Non-pigmented ciliary epithelial cell (primary cell): Measurements from ENCODE around the gene SHB.

Experiments used
- DNase-seq: peaks from one replicate; pipeline ENCODE4 v3.0.0-alpha.2; 2010; ENCODE audit warnings: low read depth

SHB gene

DNA sequence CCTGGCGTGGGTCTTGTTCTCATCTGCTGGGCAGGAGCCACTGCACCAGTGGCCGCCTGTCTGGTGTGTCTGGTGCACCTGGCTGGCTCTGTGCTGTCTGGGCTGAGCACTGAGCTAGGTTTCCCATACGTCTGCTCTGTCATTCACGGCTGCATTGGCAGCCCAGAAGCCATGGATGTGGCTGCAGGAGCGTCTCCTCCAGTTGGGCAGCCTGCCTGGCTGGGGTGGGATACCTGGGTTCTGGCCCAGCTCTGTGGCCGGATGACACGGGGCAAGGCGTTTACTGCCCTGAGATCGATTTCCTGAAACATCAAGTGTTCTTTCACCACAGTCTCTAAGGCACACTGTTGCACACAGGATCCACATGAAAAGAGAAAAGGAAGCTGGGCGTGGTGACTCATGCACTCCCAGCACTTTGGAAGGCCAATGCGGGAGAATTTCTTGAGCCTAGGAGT, 139.6 kb downstream of the SHB start:
- DNase-seq: no peak

DNA sequence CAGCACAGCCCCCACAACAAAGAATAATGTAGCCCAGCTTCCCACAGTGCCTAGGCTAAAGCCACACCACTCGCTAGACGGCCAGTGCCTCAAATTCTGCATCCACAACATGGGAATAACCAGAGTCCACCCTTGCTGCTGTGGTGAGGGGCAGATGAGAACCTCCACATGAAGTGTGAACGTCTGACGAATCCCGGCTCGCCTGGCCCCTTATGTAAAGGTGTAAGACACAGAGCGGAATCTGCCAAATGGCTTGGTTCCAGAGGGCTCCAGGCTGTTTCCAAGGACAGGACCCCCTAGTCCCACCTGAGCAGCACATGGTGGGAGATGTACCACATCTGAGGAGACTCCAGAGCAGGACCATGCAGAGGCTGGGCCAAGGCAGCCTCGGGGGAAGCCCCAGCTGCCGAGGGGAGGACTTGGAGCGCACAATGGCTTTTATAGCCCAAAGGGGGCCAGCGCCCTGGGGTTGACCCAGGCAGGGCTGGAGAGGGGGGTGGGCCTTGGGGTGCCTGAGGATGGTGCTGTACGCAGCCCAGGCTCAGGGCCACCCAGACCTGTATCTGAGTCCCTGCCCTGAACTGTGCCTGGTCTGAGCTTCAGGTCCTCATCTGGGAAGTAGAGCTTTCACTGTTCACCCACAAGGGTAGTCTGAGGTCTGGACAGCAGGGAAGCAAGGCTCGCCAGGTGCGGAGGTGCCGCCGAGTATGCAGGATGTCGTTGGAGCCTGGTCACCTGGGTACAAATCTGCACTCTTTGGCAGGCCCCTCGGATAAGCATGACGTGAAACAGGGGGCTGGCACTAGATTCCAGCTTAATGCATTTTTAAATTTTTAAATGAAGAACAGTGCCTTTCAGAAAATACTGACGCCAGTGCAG, 140.2 kb downstream of the SHB start:
- no peak for DNase-seq

GRCh38 chr9:37927601-37928551, 141.2 kb downstream of the SHB start:
- no peak for DNase-seq

GRCh38 chr9:37927132-37927531, 141.9 kb downstream of the SHB start:
- no peak for DNase-seq

DNA sequence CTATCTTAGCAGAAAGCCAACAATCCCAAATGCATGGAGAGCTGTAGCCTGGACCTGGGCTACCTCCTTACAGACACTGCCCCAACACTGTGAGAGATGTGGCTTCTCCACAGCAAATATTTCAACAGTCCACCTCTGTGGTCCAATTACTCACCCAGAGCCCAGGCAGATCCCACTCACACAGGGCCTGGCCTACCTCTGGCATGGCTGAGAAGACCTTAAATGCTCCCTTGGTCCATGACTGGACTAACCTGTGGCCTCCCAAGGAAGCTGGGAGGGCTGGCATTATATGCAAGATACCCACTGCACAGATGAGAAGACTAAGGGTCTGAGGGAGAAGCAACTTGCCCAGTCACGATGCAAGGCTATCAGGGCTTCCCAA, 142.3 kb downstream of the SHB start:
- DNase-seq: no peak

DNA sequence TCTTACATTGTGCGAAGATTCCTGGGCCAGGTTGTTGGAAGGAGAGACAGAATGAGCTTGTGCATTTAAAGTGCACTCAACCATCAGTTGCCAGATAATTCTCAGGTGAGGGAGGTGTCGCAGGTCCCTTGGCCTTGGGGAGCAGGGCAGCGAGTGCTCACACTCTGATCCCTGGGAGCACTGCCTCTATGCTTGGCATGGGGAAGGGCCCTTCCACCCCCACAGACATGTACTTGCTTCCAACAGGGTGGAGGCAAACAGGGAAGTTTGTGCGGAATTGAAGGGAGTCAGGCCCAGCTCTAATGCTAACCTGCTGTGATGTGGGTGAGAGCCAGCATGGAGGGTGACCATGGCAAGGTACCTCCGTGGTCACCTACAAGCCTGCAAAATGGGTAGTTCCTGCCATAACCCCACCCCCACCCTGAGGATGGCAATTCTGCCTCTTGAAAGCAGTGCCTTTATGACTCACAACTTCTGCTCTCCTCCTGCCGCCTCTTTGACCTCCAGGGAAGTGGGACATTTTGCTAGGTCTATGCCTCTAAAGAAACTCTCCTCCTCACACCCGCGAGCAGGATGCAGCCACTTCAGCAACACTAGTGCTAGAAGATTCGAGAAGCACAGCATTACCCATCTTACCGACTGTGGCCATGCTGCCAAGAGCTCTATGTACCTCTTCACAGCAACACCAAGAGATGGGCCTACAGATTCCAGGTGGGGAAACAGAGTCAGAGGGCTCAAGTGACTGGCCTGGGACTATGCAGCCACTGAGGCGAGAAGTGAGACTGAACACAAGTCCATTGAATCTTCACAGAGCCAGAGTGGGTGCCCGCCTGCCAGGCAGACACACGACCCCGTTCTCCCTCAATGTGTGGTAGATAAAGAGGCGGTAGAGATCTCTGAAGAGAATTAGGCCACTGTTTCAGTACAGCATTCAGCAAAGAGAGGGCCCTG, 143.0 kb downstream of the SHB start:
- no peak for DNase-seq

- no peak for DNase-seq
Measured at GRCh38 chr9:37925006-37925405, 144.0 kb downstream of the SHB start.

DNA sequence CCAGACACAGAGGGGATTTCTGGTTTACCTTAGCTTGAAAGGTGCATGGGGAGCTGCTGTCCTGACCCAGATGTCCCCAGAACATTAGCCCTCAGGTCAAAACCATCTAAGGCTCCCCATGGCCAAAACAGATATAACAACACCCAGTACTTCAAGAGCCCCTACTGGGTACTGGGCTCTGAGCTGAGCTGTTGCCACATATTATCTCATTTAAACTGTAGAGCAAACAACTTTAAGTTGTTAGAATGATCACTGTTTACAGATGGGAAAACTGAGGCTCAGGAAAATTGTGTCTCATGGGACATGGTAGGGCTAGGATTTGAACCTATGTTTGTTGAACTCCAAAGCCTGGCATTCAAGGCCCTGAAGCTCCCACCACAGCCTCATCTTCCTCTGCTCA, 144.5 kb downstream of the SHB start:
- no peak for DNase-seq

- no peak for DNase-seq
Measured at GRCh38 chr9:37923796-37924427, 145.1 kb downstream of the SHB start.

DNA sequence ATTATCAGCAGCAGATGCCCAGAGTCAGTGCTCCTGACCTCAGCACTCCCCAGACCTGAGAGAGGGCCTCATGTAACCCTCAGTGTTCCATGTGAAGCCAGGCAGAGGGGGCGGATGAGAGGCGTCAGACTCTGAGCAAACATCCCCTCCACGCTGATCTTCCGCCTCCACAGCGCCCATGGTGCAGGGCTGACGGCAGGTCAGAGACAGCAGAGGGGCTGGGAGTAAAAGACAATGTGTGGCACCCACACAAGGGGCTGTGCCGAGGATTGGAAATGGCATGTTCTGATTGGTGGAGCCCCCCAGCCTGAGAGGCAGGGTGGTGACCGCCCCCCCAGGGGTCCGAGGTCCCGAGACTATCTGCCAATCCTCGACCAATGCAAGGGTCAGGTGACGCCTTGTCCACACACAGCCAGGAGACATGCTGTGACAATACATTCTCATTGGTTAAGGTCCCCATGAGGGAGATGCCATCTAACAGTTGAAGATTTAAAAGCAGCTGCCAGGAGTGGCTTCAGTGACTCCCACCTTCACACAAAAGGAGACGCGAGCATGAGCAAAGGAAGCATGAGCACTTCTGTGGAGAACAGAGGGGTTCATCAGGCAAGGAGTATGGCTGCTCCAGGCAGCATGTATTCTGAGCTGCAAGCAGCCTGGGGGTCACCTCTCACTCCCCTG, 145.8 kb downstream of the SHB start:
- no peak for DNase-seq

DNA sequence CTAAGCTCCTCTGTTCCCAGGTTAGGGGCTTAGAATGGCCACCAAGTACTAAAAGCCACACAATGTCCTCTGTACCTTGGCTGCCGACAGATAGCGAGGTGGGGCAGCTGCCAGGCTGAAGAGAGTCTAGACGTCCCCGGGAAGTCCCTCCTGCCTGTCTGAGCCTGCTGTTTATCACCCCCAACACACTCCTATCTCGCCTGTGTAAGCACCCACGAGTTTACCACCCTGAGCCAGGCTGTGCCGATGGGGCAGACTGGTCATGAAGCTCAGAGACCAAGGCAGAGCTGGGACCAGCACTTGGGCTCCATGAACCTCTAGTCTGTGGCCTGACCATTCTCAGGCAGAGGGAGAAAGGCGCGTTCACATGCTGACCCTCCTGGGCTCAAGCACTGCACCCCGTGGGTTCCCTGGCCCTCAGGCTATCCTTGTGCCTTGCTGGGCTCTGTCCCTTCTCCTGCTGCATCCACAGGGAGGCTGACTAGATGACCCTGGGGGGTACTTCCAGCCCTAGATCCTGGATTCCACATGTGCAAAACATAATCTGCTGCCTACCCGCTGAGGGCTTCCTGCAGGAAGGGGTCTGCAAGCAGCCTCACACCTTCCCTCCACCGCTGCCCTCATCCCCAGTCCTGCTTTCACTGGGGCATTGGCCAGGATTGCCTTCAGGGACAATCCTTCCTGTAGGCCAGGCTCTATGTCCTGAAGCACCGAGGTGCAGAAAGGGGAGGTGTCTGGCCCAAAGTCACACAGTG, 146.5 kb downstream of the SHB start:
- DNase-seq: no peak

DNA sequence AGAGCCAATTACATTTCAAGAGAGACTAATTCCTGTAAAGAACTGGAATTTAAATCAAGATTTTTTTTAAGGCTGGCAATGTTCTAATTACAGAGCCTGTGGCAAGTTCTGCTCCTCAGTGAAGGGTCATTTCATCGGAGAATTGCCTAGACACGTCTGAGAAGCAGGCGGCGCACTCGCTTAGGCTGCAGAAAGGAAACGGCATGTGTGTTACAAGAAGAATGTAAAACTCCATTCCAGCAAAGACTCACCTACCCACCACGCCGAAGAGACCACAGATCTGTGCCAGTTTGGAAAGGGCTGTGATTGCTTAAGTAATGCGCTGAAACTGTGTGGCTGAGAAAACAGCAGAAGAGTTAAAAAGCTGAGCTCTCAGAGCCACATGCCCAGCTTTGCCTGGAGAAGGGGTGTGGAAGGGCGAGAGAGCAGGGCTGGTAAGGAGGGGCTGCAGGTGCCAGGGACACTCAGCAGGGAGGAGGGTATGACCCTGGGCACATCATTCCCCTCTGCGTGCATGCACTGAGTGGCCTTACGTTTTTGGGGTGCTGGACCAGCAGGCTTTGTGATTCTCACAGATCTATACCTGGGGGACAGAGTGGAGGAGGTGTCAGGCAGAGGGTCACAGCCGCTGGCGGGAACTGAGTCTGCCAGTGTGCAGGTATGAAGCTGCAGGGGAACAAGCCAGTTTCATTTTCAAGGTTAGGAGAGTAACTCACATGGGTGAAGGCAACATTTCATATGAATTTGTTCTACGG, 147.3 kb downstream of the SHB start:
- DNase-seq: no peak

DNA sequence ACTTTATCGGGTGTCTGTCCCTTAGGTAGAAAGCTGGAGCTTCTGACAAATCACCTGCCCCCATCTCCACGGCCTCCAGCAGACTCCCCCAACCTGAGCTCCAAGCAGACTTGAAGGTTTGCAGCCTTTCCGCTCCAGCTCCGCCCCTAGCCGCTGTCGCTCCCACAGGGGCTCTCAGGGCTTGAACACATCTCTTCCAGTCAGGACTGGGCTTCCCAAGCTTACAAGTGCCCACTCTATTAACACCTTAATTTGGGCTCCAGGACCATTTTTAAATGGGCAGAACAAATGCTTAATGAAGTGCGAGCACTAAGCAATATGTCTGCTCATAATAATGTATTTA, 147.9 kb downstream of the SHB start:
- DNase-seq: no peak

- DNase-seq: no peak
Measured at GRCh38 chr9:37920471-37921167, 148.4 kb downstream of the SHB start.

DNA sequence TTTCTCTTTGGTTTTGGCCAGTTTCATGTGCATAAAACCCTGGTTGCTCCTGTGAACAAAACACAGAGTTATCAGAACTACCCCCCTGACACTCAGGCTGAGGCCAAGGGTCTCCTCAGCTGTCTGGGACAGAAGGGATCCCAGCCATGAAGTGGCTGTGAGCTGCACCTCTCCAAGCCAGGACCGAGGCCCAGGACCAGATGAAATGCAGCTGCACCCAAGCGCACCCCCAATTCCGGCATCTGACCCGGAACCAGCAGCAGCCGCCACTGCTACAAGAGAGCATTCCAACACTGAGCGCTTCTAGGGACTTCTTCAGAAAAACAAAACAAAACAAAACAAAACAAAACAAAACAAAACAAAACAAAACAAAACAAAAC, 149.1 kb downstream of the SHB start:
- no peak for DNase-seq

DNA sequence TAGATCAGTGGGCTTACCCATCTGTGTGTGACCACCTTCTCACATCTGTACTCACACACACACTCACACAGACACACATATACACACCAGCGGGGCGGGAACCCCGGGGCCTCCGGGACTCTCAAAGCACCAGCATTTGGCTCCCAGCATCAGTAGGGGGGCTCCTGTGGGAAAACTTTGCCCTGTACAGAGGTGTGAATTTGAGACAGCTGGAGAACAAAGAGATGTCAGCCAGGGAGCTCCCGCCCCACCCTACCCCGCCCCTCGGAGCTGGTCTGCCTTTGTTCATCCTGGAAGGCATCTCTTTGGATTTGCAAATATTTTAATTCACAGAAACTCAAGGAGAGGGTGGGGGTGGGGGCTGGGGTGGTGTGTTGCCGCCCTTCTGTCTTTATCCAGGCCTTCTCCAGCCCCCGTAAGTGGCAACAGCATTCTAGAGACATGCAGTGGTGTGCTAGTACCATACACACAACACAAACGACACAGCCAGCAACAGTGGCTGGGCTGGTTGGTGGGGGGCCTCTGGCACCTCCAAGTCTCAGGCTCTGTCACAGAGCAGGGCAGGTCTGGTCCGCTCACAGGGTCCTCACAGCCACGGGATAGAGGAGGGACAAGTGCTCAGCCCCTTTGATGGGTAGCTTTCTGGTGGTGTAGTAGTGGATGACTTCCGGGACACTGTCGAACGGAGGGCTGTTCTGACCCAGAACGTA, 149.6 kb downstream of the SHB start:
- no peak for DNase-seq

DNA sequence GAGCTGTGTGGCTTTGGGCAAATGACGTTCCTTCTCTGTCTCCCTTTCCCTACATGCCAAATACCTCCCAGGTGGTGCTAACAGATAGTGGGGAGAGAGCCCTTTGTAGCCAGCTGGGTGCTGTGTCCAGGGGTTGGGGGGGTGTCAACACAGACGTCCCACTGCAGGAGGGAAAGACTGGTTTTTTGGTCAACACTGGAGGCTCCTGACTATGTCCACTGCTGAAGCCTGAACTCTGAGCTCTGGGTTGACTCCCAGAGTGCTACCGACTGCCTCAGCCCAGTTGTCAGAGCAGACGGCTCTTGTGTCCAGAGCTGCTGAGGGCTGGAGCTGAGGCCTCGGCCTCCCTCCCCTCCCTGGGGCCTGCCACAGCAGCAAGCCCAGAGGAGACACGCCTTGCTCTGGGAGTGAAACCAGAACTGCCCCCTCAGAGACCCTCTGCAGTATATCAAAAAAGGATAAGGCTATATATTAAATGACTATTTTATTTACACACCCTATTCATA, 150.3 kb downstream of the SHB start:
- DNase-seq: no peak
